ENCODE measurements around the gene SSTR1. TPM values are rescaled to one million over a fixed set of nuclear protein-coding genes. Genes with fewer than 3 reads are reported as not detected.

The SSTR1 gene
- total RNA-seq, 1 donor from 2014 or later, result 5.8 TPM

DNA sequence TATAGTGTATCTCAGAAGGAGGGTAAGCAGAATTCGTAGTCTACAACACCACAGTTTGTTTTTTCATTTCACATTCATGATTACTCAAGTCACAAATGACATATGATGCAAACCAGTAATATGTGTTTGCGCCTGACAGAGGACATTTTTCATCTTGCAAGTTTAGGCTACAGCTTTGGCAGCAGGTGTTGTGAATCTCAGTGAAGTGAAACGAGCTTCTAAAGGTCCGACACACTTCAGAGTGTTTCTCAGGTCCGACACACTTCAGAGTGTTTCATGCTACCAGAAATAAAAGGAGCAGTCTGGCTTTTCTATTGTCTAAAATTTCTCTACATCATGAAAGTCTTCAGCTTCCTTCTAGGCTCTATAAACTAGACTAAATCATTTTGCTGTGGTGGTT, 25.5 kb downstream of the SSTR1 start:
- no peak for DNase-seq (ENCODE audit: low spot score)

- no peak for DNase-seq (ENCODE audit: low spot score)
Observed at GRCh38 chr14:38238332-38238731, 30.6 kb downstream of the SSTR1 start.

- no peak for DNase-seq (ENCODE audit: low spot score)
Observed at GRCh38 chr14:38238878-38239277, 31.2 kb downstream of the SSTR1 start.

DNA sequence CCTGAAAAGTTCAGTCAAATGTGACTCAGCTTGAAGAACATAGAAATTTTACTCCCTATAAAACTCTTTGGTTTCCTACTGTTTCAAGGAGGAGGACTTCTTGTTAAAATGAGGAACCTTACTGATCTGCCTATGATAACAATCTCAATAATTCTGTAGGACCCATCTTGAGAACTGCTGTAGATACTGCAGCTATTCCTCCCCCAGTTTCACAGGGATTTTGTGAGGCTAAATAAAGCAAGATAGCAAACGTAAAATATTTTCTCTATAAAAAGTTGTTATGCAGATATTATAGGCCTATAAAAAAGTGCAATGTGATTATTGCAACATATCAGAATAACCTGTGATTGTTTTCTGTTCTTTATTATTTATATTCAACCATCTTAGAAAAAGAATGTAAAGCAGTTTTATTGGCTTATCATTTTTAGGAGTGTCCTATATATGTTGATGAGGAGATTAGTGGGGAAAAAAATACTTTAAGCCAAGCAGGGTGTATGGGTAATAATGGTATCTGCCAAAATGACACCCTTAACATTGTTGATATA, 36.1 kb downstream of the SSTR1 start:
- no peak for DNase-seq (ENCODE audit: low spot score)

- DNase-seq (ENCODE audit: low spot score), result no peak
Observed at GRCh38 chr14:38248321-38249028, 40.8 kb downstream of the SSTR1 start.

DNA sequence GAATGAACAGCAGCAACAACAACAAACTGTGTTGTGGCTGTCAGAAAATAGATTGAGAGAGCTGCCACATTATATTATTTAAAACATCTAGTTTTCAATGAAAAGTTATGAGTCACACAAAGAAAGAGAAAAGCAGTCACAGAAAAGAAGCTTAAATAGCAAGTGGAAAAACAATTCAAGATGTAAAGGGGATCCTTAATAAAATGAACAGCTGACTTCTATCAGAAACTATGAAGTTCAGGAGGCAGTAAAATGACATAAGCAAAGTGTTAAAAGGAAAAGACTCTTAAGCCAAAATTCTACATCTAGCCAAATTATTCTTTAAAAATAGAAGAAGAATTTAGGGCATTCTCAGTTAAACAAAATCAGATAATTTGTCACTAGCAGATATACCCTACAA, 42.6 kb downstream of the SSTR1 start:
- DNase-seq (ENCODE audit: low spot score), result no peak

DNA sequence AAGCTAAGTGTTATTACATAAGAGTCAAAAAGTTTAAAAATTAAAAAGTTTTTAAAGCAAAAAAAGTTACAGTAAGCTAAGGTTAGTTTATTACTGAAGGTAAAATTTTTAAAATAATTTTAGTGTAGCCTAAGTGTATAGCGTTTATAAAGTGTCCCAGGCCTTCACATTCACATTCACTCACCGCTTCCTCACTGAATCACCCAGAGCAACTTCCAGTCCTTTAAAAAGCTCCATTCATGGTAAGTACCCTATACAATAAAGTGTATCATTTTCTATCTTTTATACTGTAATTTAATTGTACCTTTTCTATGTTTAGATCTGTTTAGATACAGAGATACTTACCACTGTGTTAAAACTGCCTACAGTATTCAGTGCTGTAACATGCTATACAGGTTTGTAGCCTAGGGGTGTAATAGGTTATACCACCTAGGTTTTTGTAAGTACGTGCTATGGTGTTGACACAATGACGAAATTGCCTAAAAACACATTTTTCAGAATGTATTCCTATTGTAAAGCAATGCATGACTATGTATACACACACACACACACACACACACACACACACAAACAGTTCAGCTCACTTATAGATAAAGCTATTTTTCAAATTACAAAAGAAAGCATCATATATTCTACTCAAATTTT, 44.5 kb downstream of the SSTR1 start:
- no peak for DNase-seq (ENCODE audit: low spot score)

DNA sequence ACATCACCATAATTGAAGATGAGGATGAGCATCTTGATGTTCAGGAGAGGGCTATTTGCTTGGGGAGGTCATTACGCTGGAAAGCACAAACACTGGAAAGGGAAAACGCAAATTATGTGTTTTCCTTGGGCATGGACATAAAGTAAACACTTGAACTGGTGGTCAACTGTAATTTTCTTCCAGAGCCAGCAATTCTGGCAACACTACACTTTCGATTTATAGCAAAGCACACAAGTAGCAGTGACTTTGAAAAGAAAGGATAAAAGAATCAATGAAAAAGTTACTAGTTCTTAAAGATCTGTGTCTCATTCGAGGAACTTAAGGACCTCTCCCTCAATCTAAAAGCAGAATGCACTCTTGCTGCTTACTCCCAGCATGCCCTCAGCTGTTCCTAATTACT, 46.0 kb downstream of the SSTR1 start:
- no peak for DNase-seq (ENCODE audit: low spot score)

- DNase-seq (ENCODE audit: low spot score), result no peak
Observed at GRCh38 chr14:38254571-38255407, 47.1 kb downstream of the SSTR1 start.

- no peak for DNase-seq (ENCODE audit: low spot score)
Observed at GRCh38 chr14:38255408-38255672, 47.6 kb downstream of the SSTR1 start.

DNA sequence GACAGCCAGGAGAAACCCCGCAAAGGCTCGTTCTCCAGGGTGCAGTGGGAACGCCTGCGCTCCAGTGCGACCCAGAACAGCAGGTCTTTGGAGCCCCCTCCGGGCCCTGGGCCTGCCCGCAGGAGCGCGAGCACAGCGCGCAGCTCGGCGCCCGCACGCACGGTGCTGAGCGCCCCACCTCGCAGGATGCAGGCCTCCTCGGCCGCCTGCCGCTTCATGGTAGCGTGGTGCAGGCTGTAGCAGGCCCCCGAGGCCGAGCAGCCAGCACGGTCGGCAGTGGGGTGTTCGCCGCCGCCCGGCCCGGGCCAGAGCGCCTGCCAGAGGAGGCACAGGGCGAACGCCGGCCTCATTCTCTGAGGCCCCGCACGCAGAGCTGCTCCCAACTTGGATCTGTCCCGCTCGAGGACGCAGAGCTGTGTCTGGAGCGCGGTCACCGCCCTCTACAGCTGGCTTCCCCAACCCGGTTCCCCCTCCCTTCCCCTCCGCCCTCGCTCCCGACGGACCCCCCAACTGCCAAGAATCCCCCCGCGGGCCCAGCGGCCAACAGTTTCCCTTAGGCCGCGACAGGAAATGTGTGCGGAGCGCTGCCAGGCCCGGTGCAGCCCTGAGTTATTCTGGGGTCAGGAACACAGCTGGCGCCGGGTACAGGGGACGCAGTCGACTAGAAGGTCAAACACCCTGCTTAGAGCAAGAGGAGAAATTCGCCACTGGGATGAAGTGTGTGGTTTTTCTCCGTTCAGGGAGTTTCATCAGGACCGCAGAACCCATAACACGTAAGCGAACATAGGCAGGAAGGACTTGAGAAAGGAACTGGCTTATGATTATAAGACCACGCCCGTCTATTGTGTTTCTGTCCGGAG, 48.2 kb downstream of the SSTR1 start, which contains the start of gene CLEC14A:
TSS of gene CLEC14A (minus strand) at position 421 of the 860 bp plus-strand sequence. CDS start at position 350, 71 bp downstream.
- peak; percentile 68 for DNase-seq (ENCODE audit: low spot score)

- no peak for DNase-seq (ENCODE audit: low spot score)
Observed at GRCh38 chr14:38256533-38256840, 48.8 kb downstream of the SSTR1 start.

- DNase-seq (ENCODE audit: low spot score), result no peak
Observed at GRCh38 chr14:38257507-38257906, 49.8 kb downstream of the SSTR1 start.

DNA sequence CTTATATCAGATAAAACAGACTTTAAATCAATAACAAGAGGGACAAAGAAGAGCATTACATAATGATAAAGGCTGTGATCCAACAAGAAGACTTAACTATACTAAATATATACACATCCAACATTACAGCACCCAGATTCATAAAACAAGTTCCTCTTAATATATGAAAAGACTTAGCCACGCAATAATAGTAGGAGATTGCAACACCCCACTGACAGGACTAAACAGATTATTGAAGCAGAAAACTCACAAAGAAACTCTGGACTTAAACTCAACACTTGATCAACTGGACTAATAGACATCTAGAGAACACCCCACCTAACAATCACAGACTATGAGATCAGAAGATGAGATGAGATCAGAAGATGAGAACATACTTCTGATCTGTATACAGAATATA, 53.9 kb downstream of the SSTR1 start:
- DNase-seq (ENCODE audit: low spot score), result no peak

Other genes with a start within 250 kb of the SSTR1 start
- 15.4 TPM for gene CLEC14A, start 48.2 kb downstream of the SSTR1 start, total RNA-seq (ENCODE audit: insufficient read depth, low replicate concordance)

All from umbilical cord (tissue), 2 donors.